K562 (cell line): ENCODE results near the gene SELENOI. TPM values are rescaled to one million over a fixed set of nuclear protein-coding genes. Genes with fewer than 3 reads are reported as not detected.
A peak's percentile ranks its signal among the peaks of the same experiment; 100 is the strongest.

Experiments used
- ARID3B ChIP-seq: fragments of 250-450 bp; sonication (Bioruptor Pico); IDR thresholded peaks from 2 replicates; pipeline ENCODE4 v1.4.0; 2020; ENCODE audit warnings: borderline replicate concordance
- ARNT ChIP-seq, 2 experiments: fragments of 450-650 bp; IDR thresholded peaks; 2 replicates each; pipeline ENCODE4 v1.6.1; 2016; ENCODE audit warnings: mild to moderate bottlenecking in 1 of 2
- BCOR ChIP-seq: fragments of 450-650 bp; IDR thresholded peaks from 2 replicates; pipeline ENCODE4 v1.6.1; 2016
- CCAR2 ChIP-seq: fragments of 200-400 bp; formaldehyde crosslinking; IDR thresholded peaks from 2 replicates; pipeline ENCODE4 v1.6.1; 2017; ENCODE audit warnings: mild to moderate bottlenecking, low read depth, low read length
- GTF2A2 ChIP-seq: IDR thresholded peaks from 2 replicates; pipeline ENCODE4 v1.6.1; 2016; ENCODE audit warnings: mild to moderate bottlenecking, missing genetic modification characterization, missing compliant biosample characterization
- GTF2F1 ChIP-seq: IDR thresholded peaks from 2 replicates; pipeline ENCODE4 v1.6.1; 2011; ENCODE audit warnings: low read depth, low read length, improper control_type of control experiment
- IRF2 ChIP-seq: sonication (generic); formaldehyde crosslinking; IDR thresholded peaks from 2 replicates; pipeline ENCODE4 v1.8.1; 2022; ENCODE audit warnings: mild to moderate bottlenecking, missing genetic modification reagents
- NCOA6 ChIP-seq: fragments of 450-650 bp; IDR thresholded peaks from 2 replicates; pipeline ENCODE4 v1.6.1; 2017; ENCODE audit warnings: mild to moderate bottlenecking
- NEUROD1 ChIP-seq: fragments of 150-350 bp; IDR thresholded peaks from 2 replicates; pipeline ENCODE4 v1.6.1; 2014; ENCODE audit warnings: borderline replicate concordance, low read length, low read depth; ENCODE audit not compliant: partially characterized antibody
- NFYB ChIP-seq: IDR thresholded peaks from 2 replicates; pipeline ENCODE4 v1.6.1; 2011; ENCODE audit warnings: mild to moderate bottlenecking, moderate library complexity; ENCODE audit not compliant: insufficient read length; ENCODE audit errors: extremely low read depth
- STAG1 ChIP-seq: sonication (generic); formaldehyde crosslinking; IDR thresholded peaks from 2 replicates; pipeline ENCODE4 v1.5.0; 2020; ENCODE audit warnings: missing genetic modification reagents, borderline replicate concordance
- ZMIZ1 ChIP-seq, 2 experiments: fragments of 150-350 bp in 1 of 2; IDR thresholded peaks; 2 replicates each; pipeline ENCODE4 v1.6.1; 2012 to 2016; ENCODE audit warnings: low read depth in 2 of 2, low read length in 2 of 2, mild to moderate bottlenecking in 1 of 2, moderate library complexity in 1 of 2
- ZNF24 ChIP-seq: fragments of 450-650 bp; IDR thresholded peaks from 2 replicates; pipeline ENCODE4 v1.6.1; 2016
- ZNF324 ChIP-seq: fragments of 250-450 bp; sonication (Bioruptor Pico); IDR thresholded peaks from 2 replicates; pipeline ENCODE4 v1.4.0; 2020; ENCODE audit warnings: mild to moderate bottlenecking
- ZNF77 ChIP-seq: fragments of 250-450 bp; sonication (Bioruptor Pico); IDR thresholded peaks from 2 replicates; pipeline ENCODE4 v1.5.0; 2020
- polyA plus RNA-seq, 8 experiments: library from polyadenylated mRNA; depleted of rRNA in 4 of 8; stranded (reverse) in 5 of 8; unstranded in 3 of 8; fragments of >200 nt; fragmentation: Nextera tagmentation in 2 of 8; fragmentation: Illumina TruSeq in 1 of 8; extraction: Ambion mirVana in 2 of 8; extraction: Trizol in 1 of 8; gene quantifications; 2 replicates each; pipeline versions ENCODE4 v1.2.1 to v1.2.3, GENCODE V29; 2011 to 2014; ENCODE audit warnings: inconsistent platforms in 1 of 8, missing spikeins in 1 of 8
- total RNA-seq, 7 experiments: library from RNA; depleted of rRNA in 6 of 7; stranded (reverse); fragments of >200 nt in 6 of 7; fragmentation: Illumina TruSeq in 2 of 7; extraction: Trizol in 2 of 7; gene quantifications; 2 replicates each; pipeline versions ENCODE4 v1.2.1 to v1.2.3, GENCODE V29; 2011 to 2021; ENCODE audit warnings: low replicate concordance in 1 of 7
- TF ChIP-seq, protein P1 (sequence below): IDR thresholded peaks from 2 replicates; pipeline ENCODE4 v1.6.1; 2012; ENCODE audit warnings: low read depth, low read length, improper control_type of control experiment, borderline replicate concordance

Gene SELENOI
- total and polyA plus RNA-seq, 9 of the 15 experiments (the other 6 are each of a cell fraction or from before 2014, with no cell fraction given) = 9.6 to 46.9 (median 24.4) TPM

DNA sequence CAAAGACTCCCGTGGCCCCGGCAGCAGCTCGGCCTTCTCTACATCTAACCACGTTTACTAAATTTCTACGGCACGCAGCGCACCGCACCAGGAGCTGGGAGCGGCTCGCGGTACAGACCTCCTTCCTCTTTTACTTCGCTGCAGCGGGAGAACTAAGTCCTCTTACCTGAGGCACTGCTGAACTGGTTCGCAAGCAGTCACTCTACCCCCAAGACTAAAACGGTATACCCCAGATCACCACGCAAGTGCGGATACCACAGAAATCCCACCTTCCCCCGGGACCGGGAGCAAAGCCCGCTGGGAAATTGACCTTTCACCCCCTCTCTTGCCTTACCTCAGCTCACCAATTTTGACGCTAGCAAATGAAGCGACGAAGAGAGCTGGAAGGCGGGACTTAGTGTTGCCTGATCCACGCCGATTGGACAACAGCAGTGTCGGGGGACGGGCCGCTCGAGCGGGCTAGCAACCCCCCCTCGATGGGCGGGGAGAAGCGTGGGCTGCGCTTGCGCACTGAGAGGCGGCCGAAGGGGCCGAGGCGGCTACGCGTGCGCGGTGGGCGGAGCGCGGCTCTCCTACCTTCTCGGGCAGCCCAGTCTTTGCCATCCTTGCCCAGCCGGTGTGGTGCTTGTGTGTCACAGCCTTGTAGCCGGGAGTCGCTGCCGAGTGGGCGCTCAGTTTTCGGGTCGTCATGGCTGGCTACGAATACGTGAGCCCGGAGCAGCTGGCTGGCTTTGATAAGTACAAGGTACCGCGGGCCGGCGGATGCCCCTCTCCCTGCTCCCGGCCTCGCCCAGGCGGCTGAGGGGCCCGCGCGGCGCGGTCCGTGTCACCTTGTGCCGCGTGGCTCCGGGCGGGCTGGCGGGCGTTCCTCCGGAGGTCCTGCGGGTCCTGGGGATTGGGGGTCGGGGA lies at the start of gene SELENOI (continued):
- TF ChIP-seq ZNF324 (CRISPR knock-in tag) (0 out of 2 replicates have a peak, but pooled peaks have one; percentile 34), GTF2A2 (tag) (no peak), STAG1 (no peak), NCOA6 (no peak), ZNF24 (0 out of 2 replicates have a peak, but pooled peaks have one; percentile 12), NFYB (peak; percentile 75), CCAR2 (no peak), ZNF77 (0 out of 2 replicates have a peak, but pooled peaks have one; percentile 56), GTF2F1 (peak; percentile 27; the same call in 1 of the 2 replicates), BCOR (peak; percentile 41; the same call in 1 of the 2 replicates), ZMIZ1 (IDR thresholded peaks at IDR 0.05; ENCODE audit: low read depth in 2 of 2, low read length in 2 of 2) (no peak; a peak in 1 of 4 replicates), ARID3B (CRISPR knock-in tag) (peak; percentile 46; the same call in 1 of the 2 replicates), ARNT (IDR thresholded peaks at IDR 0.05) (peak; percentile 14 to 45; a peak in 1 of 4 replicates), IRF2 (CRISPR knock-in tag) (no peak), NEUROD1 (peak; percentile 73)
- TF ChIP-seq, protein P1, sequence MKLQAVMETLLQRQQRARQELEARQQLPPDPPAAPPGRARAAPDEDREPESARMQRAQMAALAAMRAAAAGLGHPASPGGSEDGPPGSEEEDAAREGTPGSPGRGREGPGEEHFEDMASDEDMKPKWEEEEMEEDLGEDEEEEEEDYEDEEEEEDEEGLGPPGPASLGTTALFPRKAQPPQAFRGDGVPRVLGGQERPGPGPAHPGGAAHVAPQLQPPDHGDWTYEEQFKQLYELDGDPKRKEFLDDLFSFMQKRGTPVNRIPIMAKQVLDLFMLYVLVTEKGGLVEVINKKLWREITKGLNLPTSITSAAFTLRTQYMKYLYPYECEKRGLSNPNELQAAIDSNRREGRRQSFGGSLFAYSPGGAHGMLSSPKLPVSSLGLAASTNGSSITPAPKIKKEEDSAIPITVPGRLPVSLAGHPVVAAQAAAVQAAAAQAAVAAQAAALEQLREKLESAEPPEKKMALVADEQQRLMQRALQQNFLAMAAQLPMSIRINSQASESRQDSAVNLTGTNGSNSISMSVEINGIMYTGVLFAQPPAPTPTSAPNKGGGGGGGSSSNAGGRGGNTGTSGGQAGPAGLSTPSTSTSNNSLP = no peak
